Thoracic aorta (tissue), 2 donors: Measurements from ENCODE around the gene MED28. TPM values are rescaled to one million over a fixed set of nuclear protein-coding genes. Genes with fewer than 3 reads are reported as not detected.

Experiments
- ATAC-seq: fragments of 150-250 bp; one replicate; pipeline ENCODE4 v1.8.0; 2017; ENCODE audit warnings: low read depth; ENCODE audit not compliant: insufficient number of reproducible peaks, low FRiP score
- DNase-seq: peaks from one replicate; pipeline ENCODE4 v3.0.0-alpha.2; 2020; ENCODE audit warnings: low spot score
- H3K27ac ChIP-seq, 2 donors: fragments of 200-600 bp; sonication (generic); 1 replicate in 1 of 2; 2 replicates in 1 of 2; pipeline ENCODE4 v1.5.1; 2016; ENCODE audit warnings: mild to moderate bottlenecking in 2 of 2, moderate library complexity in 2 of 2
- H3K27me3 ChIP-seq: fragments of 200-600 bp; sonication (generic); replicated peaks from 2 replicates; pipeline ENCODE4 v1.6.0; 2016; ENCODE audit warnings: mild to moderate bottlenecking; ENCODE audit not compliant: insufficient read depth
- H3K36me3 ChIP-seq: fragments of 200-600 bp; sonication (generic); one replicate; pipeline ENCODE4 v1.5.1; 2016
- H3K4me1 ChIP-seq, 2 donors: fragments of 200-600 bp; sonication (generic); 1 replicate in 1 of 2; 2 replicates in 1 of 2; pipeline versions ENCODE4 v1.5.1 to v1.6.0; 2016; ENCODE audit warnings: low read depth in 2 of 2, mild to moderate bottlenecking in 1 of 2; ENCODE audit not compliant: control insufficient read depth in 1 of 2
- H3K4me3 ChIP-seq: fragments of 200-600 bp; sonication (generic); 2 replicates; pipeline ENCODE4 v1.5.1; 2016; ENCODE audit warnings: mild to moderate bottlenecking
- H3K9me3 ChIP-seq: fragments of 200-600 bp; sonication (generic); 2 replicates; pipeline ENCODE4 v1.5.1; 2016
- CTCF ChIP-seq: fragments of 200-600 bp; sonication (generic); IDR thresholded peaks from one replicate; pipeline ENCODE4 v1.5.1; 2019; ENCODE audit warnings: antibody characterized with exemption
- total RNA-seq, 2 donors: library from RNA; depleted of rRNA; stranded (reverse); fragments of >200 nt; gene quantifications; one replicate each; pipeline versions ENCODE4 v1.1.0 to v1.2.3, GENCODE V29; 2016

Gene MED28
- total RNA-seq, 2 donors from 2014 or later, result 14.5 to 22.8 TPM

GRCh38 chr4:17618926-17619325, 4.5 kb downstream of the MED28 start:
- ATAC-seq (no peak), DNase-seq (no peak)
- H3K9me3 ChIP-seq, result no peaks in the 10 kb centered on the region
- H3K27ac ChIP-seq, result no peak overlapping the region
- H3K4me1 ChIP-seq, result peaks cover 24 to 47% of the 10 kb centered on the region in 2 donors
- no peak for TF ChIP-seq CTCF
- no peaks in the 10 kb centered on the region for H3K27me3 ChIP-seq
- peaks cover 39% of the 10 kb centered on the region for H3K36me3 ChIP-seq
- no peak overlapping the region for H3K4me3 ChIP-seq

- no peak for TF ChIP-seq CTCF
- peaks cover 45% of the 10 kb centered on the region for H3K36me3 ChIP-seq
- no peak for ATAC-seq
These were observed 5.1 kb downstream of the MED28 start for GRCh38 chr4:17619416-17620105.

GRCh38 chr4:17623451-17624001, 9.1 kb downstream of the MED28 start:
- Histone ChIP-seq H3K27ac (no peak overlapping the region), H3K36me3 (peaks cover 84% of the 10 kb centered on the region), H3K4me3 (no peak overlapping the region), H3K4me1 (peaks cover 3 to 13% of the 10 kb centered on the region in 2 donors), H3K27me3 (no peaks in the 10 kb centered on the region), H3K9me3 (no peaks in the 10 kb centered on the region)
- DNase-seq, result no peak
- no peak for TF ChIP-seq CTCF
- ATAC-seq, result no peak

More at GRCh38 chr4:17619416-17620105, 5.1 kb downstream of the MED28 start:
- Histone ChIP-seq H3K4me3 (no peak overlapping the region), H3K27me3 (no peaks in the 10 kb centered on the region), H3K9me3 (no peaks in the 10 kb centered on the region), H3K4me1 (peaks cover 24 to 47% of the 10 kb centered on the region in 2 donors), H3K27ac (no peak overlapping the region)
- no peak for DNase-seq

GRCh38 chr4:17624821-17625220, 10.4 kb downstream of the MED28 start:
- Histone ChIP-seq H3K36me3 (peaks cover 94% of the 10 kb centered on the region), H3K9me3 (no peaks in the 10 kb centered on the region), H3K27me3 (no peaks in the 10 kb centered on the region), H3K4me1 (peaks cover 0 to under 1% of the 10 kb centered on the region in 2 donors), H3K27ac (no peak overlapping the region), H3K4me3 (no peak overlapping the region)
- no peak for ATAC-seq
- DNase-seq, result no peak
- no peak for TF ChIP-seq CTCF

- Histone ChIP-seq H3K9me3 (no peaks in the 10 kb centered on the region), H3K27ac (no peak overlapping the region), H3K4me1 (no peaks in the 10 kb centered on the region), H3K4me3 (no peak overlapping the region), H3K27me3 (no peaks in the 10 kb centered on the region), H3K36me3 (peaks cover 78% of the 10 kb centered on the region)
- TF ChIP-seq CTCF, result no peak
- ATAC-seq (no peak), DNase-seq (no peak)
These were observed 15.8 kb downstream of the MED28 start for GRCh38 chr4:17630228-17630627.
